Thyroid gland (tissue), 4 donors: Measurements from ENCODE around the gene LRRC27.

Experiments used
- POLR2A ChIP-seq, 2 donors: fragments of 450-650 bp; IDR thresholded peaks; one replicate each; pipeline ENCODE4 v1.6.1; 2017; ENCODE audit warnings: antibody characterized with exemption in 2 of 2, mild to moderate bottlenecking in 2 of 2, moderate library complexity in 1 of 2
- TF ChIP-seq, protein P1 (sequence below), 6 experiments: fragments of 200-600 bp in 3 of 6; fragments of 450-650 bp in 3 of 6; sonication (generic) in 3 of 6; IDR thresholded peaks; one replicate each; pipeline ENCODE4 v1.5.1; 2016 to 2019; ENCODE audit warnings: antibody characterized with exemption in 6 of 6, mild to moderate bottlenecking in 2 of 6, inconsistent platforms in 1 of 6, moderate library complexity in 1 of 6

DNA sequence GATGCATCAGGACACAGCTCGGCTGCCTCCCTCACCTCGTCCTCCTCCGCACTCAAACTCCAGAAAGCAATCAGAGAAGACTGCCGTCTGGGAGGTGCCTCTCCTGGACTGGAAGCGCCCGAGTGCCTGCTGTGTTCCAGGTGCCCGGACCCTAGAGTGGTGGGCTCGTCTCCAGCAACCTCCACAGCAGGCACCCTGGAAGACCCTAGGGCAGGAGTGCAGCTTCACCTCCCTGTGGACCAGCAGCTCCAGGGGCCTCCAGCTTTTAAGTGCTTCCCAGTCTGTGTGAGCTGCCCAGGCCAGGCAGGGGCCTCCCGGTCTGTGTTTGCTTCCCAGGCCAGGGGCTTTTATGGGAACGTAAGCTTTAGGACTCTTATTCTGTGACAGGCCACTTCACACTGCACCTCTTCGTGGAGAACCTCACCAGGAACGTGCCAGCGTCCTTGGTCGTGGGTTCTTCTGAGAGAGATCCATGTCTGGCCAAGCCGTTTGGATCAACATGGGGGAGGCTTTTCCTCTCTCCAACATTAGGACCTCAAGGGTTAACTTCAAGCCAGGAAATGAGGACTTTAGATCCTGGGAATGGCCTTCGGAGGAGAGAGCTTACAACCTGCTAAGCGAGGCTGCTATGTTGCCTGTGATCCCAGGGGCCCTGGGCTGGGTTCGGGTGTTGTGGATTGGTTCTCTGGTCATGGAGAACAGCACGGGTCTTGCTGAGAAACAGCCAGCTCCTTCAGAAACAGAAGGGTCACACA lies 59.1 kb downstream of the LRRC27 start:
- TF ChIP-seq POLR2A (IDR thresholded peaks at IDR 0.05): no peak
- TF ChIP-seq, protein P1, sequence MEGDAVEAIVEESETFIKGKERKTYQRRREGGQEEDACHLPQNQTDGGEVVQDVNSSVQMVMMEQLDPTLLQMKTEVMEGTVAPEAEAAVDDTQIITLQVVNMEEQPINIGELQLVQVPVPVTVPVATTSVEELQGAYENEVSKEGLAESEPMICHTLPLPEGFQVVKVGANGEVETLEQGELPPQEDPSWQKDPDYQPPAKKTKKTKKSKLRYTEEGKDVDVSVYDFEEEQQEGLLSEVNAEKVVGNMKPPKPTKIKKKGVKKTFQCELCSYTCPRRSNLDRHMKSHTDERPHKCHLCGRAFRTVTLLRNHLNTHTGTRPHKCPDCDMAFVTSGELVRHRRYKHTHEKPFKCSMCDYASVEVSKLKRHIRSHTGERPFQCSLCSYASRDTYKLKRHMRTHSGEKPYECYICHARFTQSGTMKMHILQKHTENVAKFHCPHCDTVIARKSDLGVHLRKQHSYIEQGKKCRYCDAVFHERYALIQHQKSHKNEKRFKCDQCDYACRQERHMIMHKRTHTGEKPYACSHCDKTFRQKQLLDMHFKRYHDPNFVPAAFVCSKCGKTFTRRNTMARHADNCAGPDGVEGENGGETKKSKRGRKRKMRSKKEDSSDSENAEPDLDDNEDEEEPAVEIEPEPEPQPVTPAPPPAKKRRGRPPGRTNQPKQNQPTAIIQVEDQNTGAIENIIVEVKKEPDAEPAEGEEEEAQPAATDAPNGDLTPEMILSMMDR (IDR thresholded peaks at IDR 0.05): no peak
